ENCODE data around the gene VSX1.

Gene VSX1

DNA sequence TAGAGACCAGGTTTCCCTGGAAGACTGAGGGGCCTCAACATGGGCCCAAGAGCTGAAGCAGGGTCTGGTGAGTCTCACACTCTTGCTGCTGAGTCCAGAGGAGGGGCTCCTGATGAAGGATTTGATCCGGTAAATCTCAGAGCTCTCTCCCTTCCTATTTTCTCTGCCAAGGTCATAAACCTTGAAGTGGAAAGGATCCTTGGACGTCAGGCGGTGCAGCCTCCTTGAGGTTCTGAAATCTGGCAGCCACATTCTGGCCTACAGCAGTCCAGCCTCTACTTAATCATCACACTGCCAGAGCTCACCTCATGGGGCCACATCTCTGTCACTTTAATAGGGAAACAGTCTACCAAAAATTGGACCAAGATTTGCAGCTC, 48.0 kb downstream of the VSX1 start:
- peak overlapping the region; percentile 59 for H2BK5ac ChIP-seq (ENCODE audit: low read length)
- H3K18ac ChIP-seq (ENCODE audit: low read length), result no peak overlapping the region
- peaks cover 0 to 2% (median 0%) of the 10 kb centered on the region in 3 experiments for H3K27me3 ChIP-seq (ENCODE audit: control insufficient read depth in 3 of 3, insufficient read depth in 3 of 3, low read depth in 1 of 3, low read length in 3 of 3)
- no peak overlapping the region for H3K4ac ChIP-seq (ENCODE audit: low read length)
- H2BK12ac ChIP-seq (ENCODE audit: low read length), result no peak overlapping the region
- H4K8ac ChIP-seq (ENCODE audit: low read depth, low read length), result no peak overlapping the region
- no peak overlapping the region for H3K4me2 ChIP-seq (ENCODE audit: insufficient read depth, low read length, poor library complexity, severe bottlenecking)
- H2BK120ac ChIP-seq (ENCODE audit: low read depth, low read length), result no peak overlapping the region
- peaks cover 11 to 24% of the 10 kb centered on the region in 2 donors for H3K4me1 ChIP-seq (ENCODE audit: control insufficient read depth in 2 of 2, insufficient read depth in 1 of 2, low read depth in 1 of 2, low read length in 2 of 2)
- no peak overlapping the region for H3K4me3 ChIP-seq (ENCODE audit: low read length in 2 of 2)
- H3K9ac ChIP-seq (ENCODE audit: low read depth, low read length, poor library complexity), result no peak overlapping the region
- no peak overlapping the region for H2AFZ ChIP-seq (ENCODE audit: low read length)
- H3K14ac ChIP-seq (ENCODE audit: low read length), result no peak overlapping the region
- no peaks in the 10 kb centered on the region for H3K36me3 ChIP-seq (replicated peaks in 1 of 2; ENCODE audit: control insufficient read depth in 2 of 2, insufficient read depth in 2 of 2, low read length in 2 of 2)
- WGBS, 2 donors (ENCODE audit: extremely low coverage in 2 of 2, insufficient read length in 2 of 2, insufficient replicate concordance in 1 of 2), result no CpG with 5 or more reads among the region's 3 CpGs
- DNase-seq (ENCODE audit: low spot score), result no peak
- no peak overlapping the region for H4K91ac ChIP-seq (ENCODE audit: low read depth, low read length, poor library complexity)
- H2AK5ac ChIP-seq (ENCODE audit: low read depth, low read length), result peak overlapping the region; percentile 60
- H3K9me3 ChIP-seq (replicated peaks in 1 of 2; ENCODE audit: control insufficient read depth in 2 of 2, insufficient read depth in 1 of 2, low read depth in 1 of 2, low read length in 2 of 2), result peaks cover 0 to 2% of the 10 kb centered on the region in 2 donors
- H3K23ac ChIP-seq (ENCODE audit: low read depth, low read length, poor library complexity), result no peak overlapping the region
- no peak overlapping the region for H3K27ac ChIP-seq (replicated peaks; ENCODE audit: low read length)
- H2BK15ac ChIP-seq (ENCODE audit: low read length), result no peak overlapping the region
- H3K79me1 ChIP-seq (ENCODE audit: low read depth, low read length), result no peaks in the 10 kb centered on the region

DNA sequence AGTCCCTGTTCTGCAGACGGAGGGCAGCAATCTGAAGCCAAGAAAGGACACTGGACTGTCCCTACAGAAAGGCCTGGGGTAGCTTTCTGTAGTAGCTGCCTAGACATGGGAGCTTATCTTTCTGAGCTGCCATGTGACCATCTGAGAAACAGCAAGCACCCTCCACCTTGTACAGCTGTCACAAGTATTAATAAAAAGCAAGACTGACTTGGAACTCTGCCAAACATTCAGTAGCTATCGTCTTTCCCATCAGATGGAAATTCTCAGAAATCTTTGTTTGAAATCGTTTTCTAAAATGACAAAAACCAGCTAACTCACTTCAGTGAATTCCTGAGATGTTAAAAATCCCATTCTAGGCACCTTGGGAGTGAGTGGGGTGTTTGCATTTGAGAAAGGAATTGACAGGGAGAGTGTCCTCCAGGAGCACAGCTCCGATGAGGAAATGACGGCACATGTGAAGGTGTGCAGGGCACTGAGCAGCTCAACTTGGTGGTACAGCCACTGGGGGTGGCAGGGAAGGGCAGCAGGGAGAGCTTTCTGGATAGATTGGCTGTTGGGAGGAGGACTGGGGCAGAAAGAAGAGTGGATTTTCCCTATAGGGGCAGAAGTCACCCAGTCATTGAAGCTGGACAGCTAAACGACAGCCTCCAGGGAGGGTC, 48.5 kb downstream of the VSX1 start:
- DNase-seq (ENCODE audit: low spot score), result no peak
- H3K4me2 ChIP-seq (ENCODE audit: insufficient read depth, low read length, poor library complexity, severe bottlenecking), result no peak overlapping the region
- no CpG with 5 or more reads among the region's 6 CpGs for WGBS, 2 donors (ENCODE audit: extremely low coverage in 2 of 2, insufficient read length in 2 of 2, insufficient replicate concordance in 1 of 2)

DNA sequence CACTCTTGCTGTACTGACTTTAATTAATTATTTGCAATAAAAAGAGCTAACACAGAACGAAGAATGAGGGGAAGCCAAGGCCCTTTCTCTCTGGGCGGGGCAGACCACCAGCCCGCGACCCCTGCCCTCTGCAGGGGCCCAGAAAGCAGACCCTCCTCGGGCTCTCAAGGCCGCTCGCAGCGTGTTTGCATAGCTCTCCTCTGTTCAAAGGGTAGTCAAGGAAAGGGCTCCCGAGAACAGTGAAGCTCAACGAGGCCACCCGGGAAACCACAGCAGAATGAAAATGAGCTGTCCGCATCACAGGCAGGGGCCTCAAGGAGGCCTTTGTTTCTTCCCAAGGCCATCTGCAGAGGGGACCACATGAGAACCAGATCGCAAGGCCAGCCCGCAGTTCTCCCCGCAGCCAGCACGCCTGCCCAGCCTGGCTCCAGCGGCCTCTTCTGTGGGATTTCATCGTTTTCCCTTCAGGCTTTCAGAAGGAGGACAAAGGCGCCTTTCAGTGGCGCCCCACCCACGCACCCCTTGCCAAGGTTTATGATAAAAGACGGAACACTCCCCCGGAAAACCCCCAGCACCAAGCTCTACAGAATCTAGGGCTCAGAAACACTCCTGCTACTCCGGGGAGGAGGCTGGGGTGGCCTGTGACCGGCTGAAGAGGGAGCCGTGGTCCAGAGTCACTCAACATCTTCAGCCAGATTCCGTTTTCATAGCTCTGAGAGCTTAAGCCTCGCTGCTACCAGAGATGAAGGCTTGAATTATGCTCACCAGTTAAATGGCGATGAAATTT, 49.3 kb downstream of the VSX1 start:
- H3K4ac ChIP-seq (ENCODE audit: low read length), result no peak overlapping the region
- H4K8ac ChIP-seq (ENCODE audit: low read depth, low read length), result no peak overlapping the region
- peak overlapping the region; percentile 93 for H3K18ac ChIP-seq (ENCODE audit: low read length)
- peak overlapping the region; percentile 55 for H3K27ac ChIP-seq (replicated peaks; ENCODE audit: low read length)
- no peak overlapping the region for H3K23ac ChIP-seq (ENCODE audit: low read depth, low read length, poor library complexity)
- no peak overlapping the region for H3K9ac ChIP-seq (ENCODE audit: low read depth, low read length, poor library complexity)
- peaks cover 0 to 2% (median 0%) of the 10 kb centered on the region in 3 experiments for H3K27me3 ChIP-seq (ENCODE audit: control insufficient read depth in 3 of 3, insufficient read depth in 3 of 3, low read depth in 1 of 3, low read length in 3 of 3)
- H3K36me3 ChIP-seq (replicated peaks in 1 of 2; ENCODE audit: control insufficient read depth in 2 of 2, insufficient read depth in 2 of 2, low read length in 2 of 2), result no peaks in the 10 kb centered on the region
- no CpG with 5 or more reads among the region's 29 CpGs for WGBS, 2 donors (ENCODE audit: extremely low coverage in 2 of 2, insufficient read length in 2 of 2, insufficient replicate concordance in 1 of 2)
- no peak overlapping the region for H4K91ac ChIP-seq (ENCODE audit: low read depth, low read length, poor library complexity)
- H3K79me1 ChIP-seq (ENCODE audit: low read depth, low read length), result no peaks in the 10 kb centered on the region
- peak overlapping the region; percentile 87 for H2AFZ ChIP-seq (ENCODE audit: low read length)
- no peak overlapping the region for H2AK5ac ChIP-seq (ENCODE audit: low read depth, low read length)
- no peak overlapping the region for H2BK12ac ChIP-seq (ENCODE audit: low read length)
- no peak overlapping the region for H3K4me2 ChIP-seq (ENCODE audit: insufficient read depth, low read length, poor library complexity, severe bottlenecking)
- H3K4me3 ChIP-seq (ENCODE audit: low read length in 2 of 2), result no peak overlapping the region
- H2BK15ac ChIP-seq (ENCODE audit: low read length), result no peak overlapping the region
- H2BK5ac ChIP-seq (ENCODE audit: low read length), result no peak overlapping the region
- H2BK120ac ChIP-seq (ENCODE audit: low read depth, low read length), result no peak overlapping the region
- H3K14ac ChIP-seq (ENCODE audit: low read length), result no peak overlapping the region
- peak; percentile 40 for DNase-seq (ENCODE audit: low spot score)
- peaks cover 11 to 24% of the 10 kb centered on the region in 2 donors for H3K4me1 ChIP-seq (ENCODE audit: control insufficient read depth in 2 of 2, insufficient read depth in 1 of 2, low read depth in 1 of 2, low read length in 2 of 2)
- peaks cover 0 to 2% of the 10 kb centered on the region in 2 donors for H3K9me3 ChIP-seq (replicated peaks in 1 of 2; ENCODE audit: control insufficient read depth in 2 of 2, insufficient read depth in 1 of 2, low read depth in 1 of 2, low read length in 2 of 2)

More for the DNA sequence above, 48.5 kb downstream of the VSX1 start:
- Histone ChIP-seq H3K27ac (replicated peaks; ENCODE audit: low read length) (peak overlapping the region; percentile 55), H3K9ac (ENCODE audit: low read depth, low read length, poor library complexity) (no peak overlapping the region), H2AFZ (ENCODE audit: low read length) (peak overlapping the region; percentile 87), H2BK120ac (ENCODE audit: low read depth, low read length) (no peak overlapping the region), H2BK5ac (ENCODE audit: low read length) (peak overlapping the region; percentile 59), H3K23ac (ENCODE audit: low read depth, low read length, poor library complexity) (no peak overlapping the region), H3K4ac (ENCODE audit: low read length) (no peak overlapping the region), H3K9me3 (replicated peaks in 1 of 2; ENCODE audit: control insufficient read depth in 2 of 2, insufficient read depth in 1 of 2, low read depth in 1 of 2, low read length in 2 of 2) (peaks cover 0 to 2% of the 10 kb centered on the region in 2 donors), H3K18ac (ENCODE audit: low read length) (peak overlapping the region; percentile 52), H3K4me3 (ENCODE audit: low read length in 2 of 2) (no peak overlapping the region), H4K91ac (ENCODE audit: low read depth, low read length, poor library complexity) (no peak overlapping the region), H2AK5ac (ENCODE audit: low read depth, low read length) (peak overlapping the region; percentile 60), H4K8ac (ENCODE audit: low read depth, low read length) (no peak overlapping the region), H3K14ac (ENCODE audit: low read length) (peak overlapping the region; percentile 84), H3K79me1 (ENCODE audit: low read depth, low read length) (no peaks in the 10 kb centered on the region), H2BK12ac (ENCODE audit: low read length) (peak overlapping the region; percentile 60), H2BK15ac (ENCODE audit: low read length) (no peak overlapping the region), H3K27me3 (ENCODE audit: control insufficient read depth in 3 of 3, insufficient read depth in 3 of 3, low read depth in 1 of 3, low read length in 3 of 3) (peaks cover 0 to 2% (median 0%) of the 10 kb centered on the region in 3 experiments), H3K4me1 (ENCODE audit: control insufficient read depth in 2 of 2, insufficient read depth in 1 of 2, low read depth in 1 of 2, low read length in 2 of 2) (peaks cover 11 to 24% of the 10 kb centered on the region in 2 donors), H3K36me3 (replicated peaks in 1 of 2; ENCODE audit: control insufficient read depth in 2 of 2, insufficient read depth in 2 of 2, low read length in 2 of 2) (no peaks in the 10 kb centered on the region)

GRCh38 chr20:25032065-25032477, 49.9 kb downstream of the VSX1 start:
- peaks cover 11 to 24% of the 10 kb centered on the region in 2 donors for H3K4me1 ChIP-seq (ENCODE audit: control insufficient read depth in 2 of 2, insufficient read depth in 1 of 2, low read depth in 1 of 2, low read length in 2 of 2)
- peak overlapping the region; percentile 68 for H2AK5ac ChIP-seq (ENCODE audit: low read depth, low read length)
- no peak overlapping the region for H3K14ac ChIP-seq (ENCODE audit: low read length)
- peak overlapping the region; percentile 87 for H2AFZ ChIP-seq (ENCODE audit: low read length)
- DNase-seq (ENCODE audit: low spot score), result no peak
- peak overlapping the region; percentile 94 for H2BK12ac ChIP-seq (ENCODE audit: low read length)
- no peak overlapping the region for H4K91ac ChIP-seq (ENCODE audit: low read depth, low read length, poor library complexity)
- H3K36me3 ChIP-seq (replicated peaks in 1 of 2; ENCODE audit: control insufficient read depth in 2 of 2, insufficient read depth in 2 of 2, low read length in 2 of 2), result no peaks in the 10 kb centered on the region
- peak overlapping the region; percentile 93 for H3K18ac ChIP-seq (ENCODE audit: low read length)
- H3K27ac ChIP-seq (replicated peaks; ENCODE audit: low read length), result peak overlapping the region; percentile 21
- no peaks in the 10 kb centered on the region for H3K79me1 ChIP-seq (ENCODE audit: low read depth, low read length)
- peak overlapping the region; percentile 95 for H3K23ac ChIP-seq (ENCODE audit: low read depth, low read length, poor library complexity)
- peaks cover 0 to 2% of the 10 kb centered on the region in 2 donors for H3K9me3 ChIP-seq (replicated peaks in 1 of 2; ENCODE audit: control insufficient read depth in 2 of 2, insufficient read depth in 1 of 2, low read depth in 1 of 2, low read length in 2 of 2)
- peak overlapping the region; percentile 90 for H2BK15ac ChIP-seq (ENCODE audit: low read length)
- H3K9ac ChIP-seq (ENCODE audit: low read depth, low read length, poor library complexity), result peak overlapping the region; percentile 12
- H2BK120ac ChIP-seq (ENCODE audit: low read depth, low read length), result no peak overlapping the region
- H2BK5ac ChIP-seq (ENCODE audit: low read length), result peak overlapping the region; percentile 53
- H3K4me2 ChIP-seq (ENCODE audit: insufficient read depth, low read length, poor library complexity, severe bottlenecking), result no peak overlapping the region
- H4K8ac ChIP-seq (ENCODE audit: low read depth, low read length), result no peak overlapping the region
- H3K4ac ChIP-seq (ENCODE audit: low read length), result no peak overlapping the region
- H3K27me3 ChIP-seq (ENCODE audit: control insufficient read depth in 3 of 3, insufficient read depth in 3 of 3, low read depth in 1 of 3, low read length in 3 of 3), result peaks cover 0 to 2% (median 0%) of the 10 kb centered on the region in 3 experiments
- no CpG with 5 or more reads among the region's 16 CpGs for WGBS, 2 donors (ENCODE audit: extremely low coverage in 2 of 2, insufficient read length in 2 of 2, insufficient replicate concordance in 1 of 2)
- H3K4me3 ChIP-seq (ENCODE audit: low read length in 2 of 2), result no peak overlapping the region

All from neuronal stem cell (in vitro differentiated cells).